Measurements from ENCODE around the gene CFAP46.

CFAP46 gene

DNA sequence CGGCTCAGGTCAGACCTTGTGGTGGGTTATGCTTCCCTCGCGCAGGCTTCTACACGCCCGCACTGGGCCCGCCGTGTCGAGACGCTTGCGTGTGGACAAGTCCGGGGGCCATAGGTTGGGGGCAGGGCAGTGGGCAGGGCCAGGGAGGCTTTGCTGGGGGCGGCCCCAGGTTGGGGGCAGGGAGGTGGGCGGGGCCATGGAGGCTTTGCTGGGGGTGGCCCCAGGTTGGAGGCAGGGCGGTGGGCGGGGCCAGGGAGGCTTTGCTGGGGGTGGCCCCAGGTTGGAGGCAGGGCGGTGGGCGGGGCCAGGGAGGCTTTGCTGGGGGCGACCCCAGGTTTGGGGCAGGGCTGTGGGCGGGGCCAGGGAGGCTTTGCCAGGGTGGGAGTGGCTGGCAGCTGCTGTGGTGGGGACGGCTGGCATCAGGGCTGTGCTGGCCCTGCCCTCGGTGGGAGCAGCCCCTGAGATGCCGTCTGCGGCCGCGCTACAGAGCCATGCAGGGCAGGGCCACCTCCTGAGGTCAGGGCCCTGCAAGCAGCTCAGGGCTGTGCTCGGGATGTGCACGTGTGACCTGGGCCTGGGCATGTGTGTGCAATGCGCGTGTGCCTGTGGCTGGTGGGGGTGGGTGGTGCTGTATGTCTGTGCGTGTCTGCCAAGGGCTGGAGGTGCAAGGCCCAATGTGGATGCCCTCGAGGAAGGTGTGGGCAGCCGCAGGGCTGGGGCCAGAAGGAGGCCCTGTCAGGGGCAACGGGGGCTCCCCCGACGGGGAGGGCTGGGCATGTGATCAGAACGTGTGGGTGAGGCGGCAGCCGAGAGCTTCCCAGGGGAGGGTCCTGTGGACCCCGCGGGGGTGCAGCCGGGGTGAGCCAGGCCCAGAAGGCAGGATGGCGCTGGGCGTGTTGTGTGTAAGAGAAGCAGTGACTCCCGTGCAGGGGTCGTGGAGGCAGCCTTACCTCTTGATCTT, 84.0 kb downstream of the CFAP46 start:
- FAIRE-seq (no peak), DNase-seq (ENCODE audit: insufficient read length, low spot score) (no peak)
- TF ChIP-seq, protein P1, sequence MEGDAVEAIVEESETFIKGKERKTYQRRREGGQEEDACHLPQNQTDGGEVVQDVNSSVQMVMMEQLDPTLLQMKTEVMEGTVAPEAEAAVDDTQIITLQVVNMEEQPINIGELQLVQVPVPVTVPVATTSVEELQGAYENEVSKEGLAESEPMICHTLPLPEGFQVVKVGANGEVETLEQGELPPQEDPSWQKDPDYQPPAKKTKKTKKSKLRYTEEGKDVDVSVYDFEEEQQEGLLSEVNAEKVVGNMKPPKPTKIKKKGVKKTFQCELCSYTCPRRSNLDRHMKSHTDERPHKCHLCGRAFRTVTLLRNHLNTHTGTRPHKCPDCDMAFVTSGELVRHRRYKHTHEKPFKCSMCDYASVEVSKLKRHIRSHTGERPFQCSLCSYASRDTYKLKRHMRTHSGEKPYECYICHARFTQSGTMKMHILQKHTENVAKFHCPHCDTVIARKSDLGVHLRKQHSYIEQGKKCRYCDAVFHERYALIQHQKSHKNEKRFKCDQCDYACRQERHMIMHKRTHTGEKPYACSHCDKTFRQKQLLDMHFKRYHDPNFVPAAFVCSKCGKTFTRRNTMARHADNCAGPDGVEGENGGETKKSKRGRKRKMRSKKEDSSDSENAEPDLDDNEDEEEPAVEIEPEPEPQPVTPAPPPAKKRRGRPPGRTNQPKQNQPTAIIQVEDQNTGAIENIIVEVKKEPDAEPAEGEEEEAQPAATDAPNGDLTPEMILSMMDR (IDR thresholded peaks at IDR 0.05; ENCODE audit: insufficient read depth, missing control alignments), result no peak

DNA sequence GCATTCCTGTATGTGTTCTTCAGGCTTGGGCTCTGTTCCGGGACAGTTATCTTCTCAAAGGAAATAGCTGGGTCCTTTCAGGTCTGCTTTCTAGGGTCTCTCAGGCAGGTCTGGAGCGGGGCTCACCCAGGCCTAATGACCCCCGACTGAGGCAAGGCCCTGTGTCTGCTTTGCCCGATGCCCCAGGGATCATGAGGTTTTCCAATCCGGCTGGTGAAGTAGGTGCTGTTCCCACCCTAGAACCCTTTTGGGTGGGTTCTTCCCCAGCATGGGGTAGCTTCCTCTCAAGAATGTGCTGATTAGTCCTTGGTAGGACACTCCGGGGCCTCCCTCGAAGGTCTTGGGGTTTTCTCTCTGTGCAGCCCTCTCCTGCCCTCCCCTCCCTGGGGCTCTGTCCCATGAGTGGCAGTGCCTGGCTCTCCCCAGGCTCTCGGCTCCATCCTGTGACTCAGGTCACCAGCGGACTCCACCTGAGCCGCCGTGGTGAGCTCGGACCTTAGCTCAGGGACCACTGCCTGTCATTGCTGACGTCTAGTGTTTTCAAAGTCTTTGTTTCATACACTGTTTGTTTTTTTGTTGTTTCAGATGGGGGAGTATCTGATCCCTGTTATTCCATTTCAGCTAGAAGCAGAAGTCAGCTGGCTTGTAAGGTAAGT, 85.4 kb downstream of the CFAP46 start:
- no peak for FAIRE-seq
- TF ChIP-seq, protein P1 (IDR thresholded peaks at IDR 0.05; ENCODE audit: insufficient read depth, missing control alignments), result no peak
- DNase-seq (ENCODE audit: insufficient read length, low spot score), result no peak

- DNase-seq (ENCODE audit: insufficient read length, low spot score) (no peak), FAIRE-seq (no peak)
- TF ChIP-seq, protein P1 (IDR thresholded peaks at IDR 0.05; ENCODE audit: insufficient read depth, missing control alignments), result no peak
Observed at GRCh38 chr10:132855889-132856288, 86.5 kb downstream of the CFAP46 start.

DNA sequence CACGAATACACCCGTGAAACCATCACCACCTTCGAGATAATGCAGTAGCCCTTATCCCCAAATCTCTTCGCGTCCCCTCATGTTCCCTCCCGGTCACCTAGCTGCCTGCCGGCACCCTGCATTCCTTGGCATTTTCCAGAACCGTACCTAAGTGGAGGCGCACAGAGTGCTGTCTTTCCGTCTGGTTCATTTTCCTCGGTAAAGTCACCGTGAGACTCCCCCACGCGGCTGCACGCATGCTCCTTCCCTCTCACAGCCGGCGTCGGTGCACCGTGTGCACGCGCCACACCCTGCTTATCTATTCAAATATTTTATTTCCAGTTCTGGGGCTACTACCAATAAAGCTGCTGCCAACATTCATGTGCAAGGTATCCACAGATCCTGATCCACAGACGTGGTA, 90.9 kb downstream of the CFAP46 start:
- FAIRE-seq (no peak), DNase-seq (ENCODE audit: insufficient read length, low spot score) (no peak)
- TF ChIP-seq, protein P1 (IDR thresholded peaks at IDR 0.05; ENCODE audit: insufficient read depth, missing control alignments), result no peak

- FAIRE-seq (no peak), DNase-seq (ENCODE audit: insufficient read length, low spot score) (no peak)
Observed at GRCh38 chr10:132850896-132851295, 91.5 kb downstream of the CFAP46 start.

DNA sequence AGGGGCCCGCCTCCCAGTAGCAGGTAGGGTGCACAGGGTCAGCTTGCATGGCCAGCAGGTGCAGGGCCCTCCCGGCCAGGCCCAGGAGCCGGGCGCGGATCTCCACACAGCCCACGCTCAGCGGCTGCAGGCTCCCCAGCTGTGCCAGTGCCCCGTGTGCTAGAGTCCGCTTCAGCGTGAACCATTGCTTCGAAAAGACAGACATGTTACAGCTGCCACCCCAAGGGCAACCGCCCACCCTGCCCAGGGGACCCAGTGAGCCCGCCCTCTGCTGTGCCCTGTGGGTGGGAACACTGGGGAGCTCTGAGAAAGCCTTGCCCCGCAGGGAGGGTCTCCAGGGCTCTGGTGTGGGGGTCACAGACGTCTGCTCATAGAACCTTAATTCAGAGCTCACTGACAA, 92.1 kb downstream of the CFAP46 start:
- no peak for DNase-seq (ENCODE audit: insufficient read length, low spot score)
- no peak for FAIRE-seq
- TF ChIP-seq, protein P1 (IDR thresholded peaks at IDR 0.05; ENCODE audit: insufficient read depth, missing control alignments), result no peak

More at GRCh38 chr10:132850896-132851295, 91.5 kb downstream of the CFAP46 start:
- TF ChIP-seq, protein P1 (IDR thresholded peaks at IDR 0.05; ENCODE audit: insufficient read depth, missing control alignments), result no peak

Measured in D721Med (cell line).